Measurements from ENCODE around the gene RNF168.

RNF168 gene

DNA sequence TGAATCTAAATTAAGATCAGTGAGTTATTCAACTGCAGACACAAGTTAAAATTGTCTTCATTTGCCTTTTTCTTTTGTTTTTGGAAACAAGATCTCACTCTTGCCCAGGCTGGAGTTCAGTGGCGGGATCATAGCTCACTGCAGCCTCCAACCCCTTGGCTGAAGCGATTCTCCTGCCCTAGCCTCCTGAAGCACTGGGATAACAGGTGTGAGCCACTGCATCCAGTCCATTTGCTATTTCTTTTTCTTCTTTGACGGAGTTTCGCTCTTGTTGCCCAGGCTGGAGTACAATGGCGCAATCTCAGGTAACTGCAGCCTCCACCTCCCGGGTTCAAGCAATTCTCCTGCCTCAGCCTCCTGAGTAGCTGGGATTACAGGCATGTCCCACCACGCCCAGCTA lies 10.3 kb downstream of the RNF168 start:
- H3K27ac ChIP-seq = no peak overlapping the region
- H3K36me3 ChIP-seq = peaks cover 16% of the 10 kb centered on the region
- H3K9me3 ChIP-seq = no peaks in the 10 kb centered on the region
- TF ChIP-seq, protein P1, sequence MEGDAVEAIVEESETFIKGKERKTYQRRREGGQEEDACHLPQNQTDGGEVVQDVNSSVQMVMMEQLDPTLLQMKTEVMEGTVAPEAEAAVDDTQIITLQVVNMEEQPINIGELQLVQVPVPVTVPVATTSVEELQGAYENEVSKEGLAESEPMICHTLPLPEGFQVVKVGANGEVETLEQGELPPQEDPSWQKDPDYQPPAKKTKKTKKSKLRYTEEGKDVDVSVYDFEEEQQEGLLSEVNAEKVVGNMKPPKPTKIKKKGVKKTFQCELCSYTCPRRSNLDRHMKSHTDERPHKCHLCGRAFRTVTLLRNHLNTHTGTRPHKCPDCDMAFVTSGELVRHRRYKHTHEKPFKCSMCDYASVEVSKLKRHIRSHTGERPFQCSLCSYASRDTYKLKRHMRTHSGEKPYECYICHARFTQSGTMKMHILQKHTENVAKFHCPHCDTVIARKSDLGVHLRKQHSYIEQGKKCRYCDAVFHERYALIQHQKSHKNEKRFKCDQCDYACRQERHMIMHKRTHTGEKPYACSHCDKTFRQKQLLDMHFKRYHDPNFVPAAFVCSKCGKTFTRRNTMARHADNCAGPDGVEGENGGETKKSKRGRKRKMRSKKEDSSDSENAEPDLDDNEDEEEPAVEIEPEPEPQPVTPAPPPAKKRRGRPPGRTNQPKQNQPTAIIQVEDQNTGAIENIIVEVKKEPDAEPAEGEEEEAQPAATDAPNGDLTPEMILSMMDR (IDR thresholded peaks at IDR 0.05) = no peak
- no peaks in the 10 kb centered on the region for H3K4me1 ChIP-seq (ENCODE audit: control insufficient read depth in 1 of 2, insufficient read depth in 1 of 2, low read depth in 1 of 2, low read length in 1 of 2)
- H3K4me3 ChIP-seq (ENCODE audit: low read depth in 1 of 2, low read length in 1 of 2) = no peak overlapping the region
- no peaks in the 10 kb centered on the region for H3K27me3 ChIP-seq

DNA sequence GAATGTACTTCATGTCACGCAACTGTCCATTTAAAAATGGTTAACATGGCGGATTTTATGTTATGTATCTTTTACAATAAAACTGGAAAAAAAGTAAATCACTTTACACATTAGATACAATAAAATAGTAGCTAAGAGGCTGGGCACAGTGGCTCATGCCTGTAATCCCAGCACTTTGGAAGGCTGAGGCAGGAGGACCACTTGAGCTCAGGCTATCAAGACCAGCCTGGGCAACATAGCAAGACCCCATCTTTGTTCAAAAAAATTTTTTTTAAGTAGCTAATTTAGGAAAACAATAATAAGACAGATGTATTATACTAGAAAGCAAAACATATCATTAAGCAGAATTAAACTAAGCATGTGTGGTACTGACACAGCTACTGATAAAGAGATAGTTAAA lies 11.5 kb downstream of the RNF168 start:
- no peak overlapping the region for H3K27ac ChIP-seq
- peaks cover 25% of the 10 kb centered on the region for H3K36me3 ChIP-seq
- no peaks in the 10 kb centered on the region for H3K9me3 ChIP-seq
- no peaks in the 10 kb centered on the region for H3K27me3 ChIP-seq
- no peaks in the 10 kb centered on the region for H3K4me1 ChIP-seq (ENCODE audit: control insufficient read depth in 1 of 2, insufficient read depth in 1 of 2, low read depth in 1 of 2, low read length in 1 of 2)
- H3K4me3 ChIP-seq (ENCODE audit: low read depth in 1 of 2, low read length in 1 of 2) = no peak overlapping the region
- TF ChIP-seq, protein P1 (IDR thresholded peaks at IDR 0.05) = no peak

DNA sequence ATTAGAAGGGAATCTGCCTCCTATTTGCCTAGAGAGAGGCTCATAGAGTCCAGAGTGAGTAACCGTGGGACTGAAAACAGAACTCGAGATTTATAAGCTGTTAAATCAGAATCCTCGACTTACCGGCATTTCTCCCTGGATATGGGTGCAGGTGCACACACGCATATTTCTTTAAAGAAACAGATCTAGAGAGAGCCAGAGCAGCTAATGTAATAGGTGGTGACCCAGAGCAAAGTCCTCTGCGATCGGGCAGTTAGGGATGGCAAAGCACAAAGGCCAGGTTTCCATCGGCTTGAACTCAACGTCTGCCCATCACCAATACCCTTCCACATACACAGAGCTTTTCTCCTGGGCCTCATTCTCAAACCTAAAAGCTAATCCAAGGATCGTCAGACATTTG lies 13.8 kb downstream of the RNF168 start:
- no peaks in the 10 kb centered on the region for H3K4me1 ChIP-seq (ENCODE audit: control insufficient read depth in 1 of 2, insufficient read depth in 1 of 2, low read depth in 1 of 2, low read length in 1 of 2)
- H3K27ac ChIP-seq = no peak overlapping the region
- peaks cover 40% of the 10 kb centered on the region for H3K36me3 ChIP-seq
- no peaks in the 10 kb centered on the region for H3K9me3 ChIP-seq
- TF ChIP-seq, protein P1 (IDR thresholded peaks at IDR 0.05) = no peak
- no peak overlapping the region for H3K4me3 ChIP-seq (ENCODE audit: low read depth in 1 of 2, low read length in 1 of 2)
- no peaks in the 10 kb centered on the region for H3K27me3 ChIP-seq

DNA sequence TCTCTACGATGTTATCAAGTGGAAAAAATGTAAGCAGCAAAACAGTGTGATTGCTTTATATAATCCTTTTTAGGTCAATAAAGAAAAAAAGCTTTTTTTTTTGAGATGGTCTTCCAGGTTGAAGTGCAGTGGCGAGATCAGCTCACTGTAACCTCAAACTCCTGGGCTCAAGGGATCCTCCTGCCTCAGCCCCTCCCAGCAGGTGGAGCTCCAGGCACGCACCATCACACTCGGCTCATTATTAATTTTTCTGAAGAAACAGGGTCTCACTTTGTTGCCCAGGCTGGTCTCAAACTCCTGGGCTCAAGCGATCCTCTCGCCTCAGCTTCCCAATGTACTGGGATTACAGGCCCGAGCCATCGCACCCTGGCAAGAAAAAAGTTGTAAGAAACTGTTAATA lies 17.3 kb downstream of the RNF168 start:
- Histone ChIP-seq H3K4me1 (ENCODE audit: control insufficient read depth in 1 of 2, insufficient read depth in 1 of 2, low read depth in 1 of 2, low read length in 1 of 2) (no peaks in the 10 kb centered on the region), H3K36me3 (peaks cover 66% of the 10 kb centered on the region), H3K27ac (no peak overlapping the region), H3K4me3 (ENCODE audit: low read depth in 1 of 2, low read length in 1 of 2) (no peak overlapping the region), H3K9me3 (no peaks in the 10 kb centered on the region), H3K27me3 (no peaks in the 10 kb centered on the region)
- TF ChIP-seq, protein P1 (IDR thresholded peaks at IDR 0.05) = no peak

DNA sequence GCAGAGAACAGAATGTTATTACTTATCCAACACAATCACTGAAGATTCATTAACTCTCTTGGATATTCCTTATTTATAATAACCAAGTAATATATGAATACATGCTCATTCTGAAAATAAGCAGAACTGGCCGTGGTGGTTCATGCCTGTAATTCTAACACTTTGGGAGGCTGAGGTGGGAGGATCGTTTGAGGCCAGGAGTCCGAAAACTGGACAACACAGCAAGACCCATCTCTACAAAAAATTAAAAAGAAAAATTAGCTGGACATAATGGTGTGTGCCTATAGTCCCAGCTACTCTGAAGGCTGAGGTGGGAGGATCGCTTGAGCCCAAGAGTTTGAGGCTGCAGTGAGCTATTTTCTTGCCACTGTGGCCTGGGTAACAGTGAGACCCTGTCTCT lies 25.9 kb downstream of the RNF168 start:
- no peak overlapping the region for H3K27ac ChIP-seq
- no peak overlapping the region for H3K4me3 ChIP-seq (ENCODE audit: low read depth in 1 of 2, low read length in 1 of 2)
- TF ChIP-seq, protein P1 (IDR thresholded peaks at IDR 0.05) = no peak
- no peaks in the 10 kb centered on the region for H3K27me3 ChIP-seq
- H3K4me1 ChIP-seq (ENCODE audit: control insufficient read depth in 1 of 2, insufficient read depth in 1 of 2, low read depth in 1 of 2, low read length in 1 of 2) = no peaks in the 10 kb centered on the region
- peaks cover 85% of the 10 kb centered on the region for H3K36me3 ChIP-seq
- no peaks in the 10 kb centered on the region for H3K9me3 ChIP-seq

DNA sequence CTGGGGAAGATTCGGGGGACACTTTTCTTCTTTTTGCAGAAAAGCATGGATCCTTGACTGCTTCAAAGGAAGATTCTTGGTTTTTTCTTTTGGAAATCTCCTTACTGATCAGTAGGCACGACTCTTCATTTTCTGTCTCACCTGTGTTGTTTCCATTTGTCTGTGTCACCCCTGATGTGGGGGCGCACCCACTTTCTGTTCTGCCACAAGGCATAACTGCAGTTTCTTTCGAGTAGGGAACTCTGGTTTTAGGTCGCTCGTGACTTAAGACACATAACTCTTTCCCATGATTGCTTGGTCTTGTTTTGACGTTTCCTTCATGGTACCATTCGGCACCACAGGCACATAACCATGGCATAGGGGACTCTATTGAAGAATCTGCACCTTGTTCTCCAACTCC lies 31.3 kb downstream of the RNF168 start:
- TF ChIP-seq, protein P1 (IDR thresholded peaks at IDR 0.05) = no peak
- Histone ChIP-seq H3K27ac (no peak overlapping the region), H3K27me3 (no peaks in the 10 kb centered on the region), H3K4me3 (ENCODE audit: low read depth in 1 of 2, low read length in 1 of 2) (no peak overlapping the region), H3K4me1 (ENCODE audit: control insufficient read depth in 1 of 2, insufficient read depth in 1 of 2, low read depth in 1 of 2, low read length in 1 of 2) (no peaks in the 10 kb centered on the region), H3K9me3 (no peaks in the 10 kb centered on the region), H3K36me3 (peaks cover 77% of the 10 kb centered on the region)
